LNCaP clone FGC (cell line): ENCODE results near the gene PRSS16.

ENCODE experiments used
- DNase-seq: peaks from one replicate; pipeline ENCODE4 v3.0.0-alpha.2; 2011; ENCODE audit warnings: low read depth
- H3K4me3 ChIP-seq: 2 replicates; pipeline ENCODE4 v1.5.1; 2011; ENCODE audit warnings: mild to moderate bottlenecking, low read depth, low read length, control low read depth
- CTCF ChIP-seq: IDR thresholded peaks from 2 replicates; pipeline ENCODE4 v1.5.1; 2012; ENCODE audit warnings: mild to moderate bottlenecking; ENCODE audit not compliant: control insufficient read depth, insufficient read depth; ENCODE audit errors: extremely low read depth

PRSS16 gene

GRCh38 chr6:27234576-27234975 is 12.9 kb upstream of the PRSS16 start:
- no peak for TF ChIP-seq CTCF
- DNase-seq = no peak
- H3K4me3 ChIP-seq = peak overlapping the region; percentile 2; the same call in 1 of the 2 replicates

- no peak for DNase-seq
- TF ChIP-seq CTCF = no peak
- H3K4me3 ChIP-seq = no peak overlapping the region
Observed at GRCh38 chr6:27237089-27237803, 10.3 kb upstream of the PRSS16 start.

GRCh38 chr6:27238010-27238983 is 9.2 kb upstream of the PRSS16 start:
- DNase-seq = no peak
- no peak for TF ChIP-seq CTCF
- no peak overlapping the region for H3K4me3 ChIP-seq

- no peak overlapping the region for H3K4me3 ChIP-seq
- no peak for TF ChIP-seq CTCF
- no peak for DNase-seq
Observed at GRCh38 chr6:27239258-27239657, 8.2 kb upstream of the PRSS16 start.

GRCh38 chr6:27241443-27241842 is 6.1 kb upstream of the PRSS16 start:
- H3K4me3 ChIP-seq = no peak overlapping the region
- DNase-seq = no peak
- no peak for TF ChIP-seq CTCF

- no peak for TF ChIP-seq CTCF
- DNase-seq = no peak
Observed at GRCh38 chr6:27242589-27243265, 4.8 kb upstream of the PRSS16 start.

More at GRCh38 chr6:27242589-27243265, 4.8 kb upstream of the PRSS16 start:
- H3K4me3 ChIP-seq = no peak overlapping the region
